GM19395 (cell line): ENCODE results near the gene RALGAPA1.
"Not testable (repeated sequence)": the region's sequence is repeated elsewhere in the genome, so short reads cannot be mapped to it uniquely, and the experiment has no call there.

Experiments
- ATAC-seq: cut with Tn5 transposase; IDR thresholded peaks from one replicate; pipeline ENCODE4 v1.9.1; 2021; ENCODE audit warnings: mild to moderate bottlenecking, moderate library complexity; ENCODE audit not compliant: unreplicated experiment

Gene RALGAPA1

DNA sequence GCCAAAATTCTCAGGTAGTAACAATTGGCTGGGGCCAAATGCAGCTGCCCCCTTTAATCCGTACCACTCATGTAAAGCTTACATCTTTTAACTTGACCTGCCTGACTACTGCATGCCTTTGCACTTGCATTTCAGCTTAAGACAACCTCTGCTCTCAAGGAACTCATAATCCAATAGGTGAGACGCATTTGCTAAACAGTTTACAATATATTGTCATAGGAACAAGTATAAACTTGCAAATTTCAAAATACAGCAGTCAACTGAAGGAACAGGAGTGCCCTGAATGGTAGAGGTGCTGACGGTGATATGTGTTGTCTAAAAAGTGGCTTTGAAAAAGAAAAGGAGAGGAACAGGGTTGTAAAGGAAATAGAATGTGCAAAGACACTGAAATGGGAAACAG, 13.4 kb upstream of the RALGAPA1 start:
- ATAC-seq: no peak

DNA sequence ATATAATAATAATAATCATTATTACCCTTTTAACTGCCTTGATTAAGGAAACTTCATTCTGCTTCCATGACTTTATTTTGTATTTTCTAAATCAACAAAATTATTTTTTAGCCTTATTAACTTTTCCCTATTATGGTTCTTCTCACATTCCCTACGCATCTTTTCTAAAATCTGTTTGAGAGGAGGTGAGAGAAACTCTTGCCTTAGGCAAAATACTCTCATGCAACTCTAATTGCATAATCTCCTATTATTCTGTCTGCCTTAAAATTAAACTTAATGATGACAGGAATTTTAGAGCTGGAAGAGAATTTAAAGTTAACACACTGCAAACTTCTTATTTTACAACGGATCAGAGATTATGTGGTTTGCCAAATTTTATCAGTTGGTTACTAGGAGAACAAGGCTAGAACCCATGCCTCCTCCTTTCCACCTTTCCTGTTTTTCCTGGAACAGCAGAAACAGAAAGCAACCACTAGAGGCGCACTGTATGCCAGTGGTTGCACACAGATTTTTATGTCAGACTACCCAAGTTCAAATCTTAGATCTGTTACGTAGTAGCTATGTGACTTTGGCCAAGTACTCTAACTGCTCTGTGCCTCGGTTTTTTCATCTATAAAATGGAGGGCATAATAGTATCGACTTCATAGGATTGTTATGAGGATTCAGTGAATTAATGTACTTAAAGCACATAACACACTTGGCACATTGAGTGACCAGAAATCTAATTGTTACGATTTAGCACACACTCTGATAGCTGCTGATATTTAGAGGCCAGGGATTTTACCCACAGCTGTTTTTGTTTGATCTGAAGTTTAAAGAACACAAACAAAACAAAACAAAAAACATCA, 12.7 kb upstream of the RALGAPA1 start:
- no peak for ATAC-seq

DNA sequence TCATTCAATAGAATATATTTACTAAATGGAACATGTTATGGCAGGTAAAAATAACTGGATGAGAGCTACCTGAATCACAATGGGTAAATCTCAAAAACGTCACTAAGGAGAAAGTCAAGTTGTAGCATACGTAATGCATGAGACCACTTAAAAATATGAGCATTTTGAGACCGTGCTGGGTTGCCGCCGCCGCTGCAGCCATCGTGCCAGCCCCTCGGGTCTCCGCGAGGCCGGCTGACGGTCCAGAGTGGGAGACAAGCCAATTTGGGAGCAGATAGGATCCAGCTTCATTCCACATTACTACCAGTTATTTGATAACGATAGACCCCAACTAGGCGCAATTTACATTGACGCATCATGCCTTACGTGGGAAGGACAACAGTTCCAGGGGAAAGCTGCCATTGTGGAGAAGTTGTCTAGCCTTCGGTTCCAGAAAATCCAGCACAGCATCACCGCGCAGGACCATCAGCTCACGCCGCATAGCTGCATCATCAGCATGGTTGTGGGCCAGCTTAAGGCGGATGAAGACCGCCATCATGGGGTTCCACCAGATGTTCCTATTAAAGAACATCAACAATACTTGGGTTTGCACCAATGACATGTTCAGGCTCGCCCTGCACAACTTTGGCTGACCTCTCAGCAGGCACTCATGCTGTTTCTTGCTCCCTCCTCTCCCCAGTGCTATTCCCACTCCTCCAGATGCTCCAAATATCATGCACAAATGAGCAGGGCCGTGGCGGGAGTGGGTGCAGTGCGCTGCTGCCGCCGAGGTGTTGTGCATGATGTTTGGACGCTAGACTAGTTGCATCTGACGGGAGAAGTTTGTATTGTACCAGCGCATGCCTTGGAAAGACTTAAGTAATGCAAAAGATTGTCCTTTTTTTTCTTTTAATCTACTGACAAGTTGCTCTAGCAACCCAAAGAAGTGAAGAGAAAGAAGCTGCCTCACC, 10.8 kb upstream of the RALGAPA1 start:
- no peak for ATAC-seq

GRCh38 chr14:35818346-35819115, 9.4 kb upstream of the RALGAPA1 start:
- no peak for ATAC-seq

- peak; percentile 82 for ATAC-seq
These were observed 5.4 kb upstream of the RALGAPA1 start for GRCh38 chr14:35814371-35815005.

DNA sequence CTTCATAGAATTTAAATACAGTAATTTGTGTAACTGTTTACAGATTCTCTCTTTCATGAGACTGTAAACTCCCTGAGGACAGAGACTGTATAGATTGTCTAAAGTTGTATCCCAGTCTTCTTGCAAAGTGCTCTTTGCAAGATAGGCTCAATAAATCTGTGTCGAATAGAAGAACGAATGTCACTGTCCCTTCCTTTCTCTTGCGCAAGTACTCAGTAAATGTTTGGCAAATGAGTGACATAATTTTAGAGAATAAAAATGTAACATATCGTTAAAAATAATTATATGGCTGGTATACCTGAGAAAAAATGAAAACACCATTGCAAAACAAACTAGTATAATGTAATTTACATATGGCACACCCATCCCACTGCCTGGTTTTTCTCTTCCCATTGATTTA, 1.9 kb upstream of the RALGAPA1 start:
- no peak for ATAC-seq

- no peak for ATAC-seq
These were observed 502 bp upstream of the RALGAPA1 start for GRCh38 chr14:35809597-35809996.

DNA sequence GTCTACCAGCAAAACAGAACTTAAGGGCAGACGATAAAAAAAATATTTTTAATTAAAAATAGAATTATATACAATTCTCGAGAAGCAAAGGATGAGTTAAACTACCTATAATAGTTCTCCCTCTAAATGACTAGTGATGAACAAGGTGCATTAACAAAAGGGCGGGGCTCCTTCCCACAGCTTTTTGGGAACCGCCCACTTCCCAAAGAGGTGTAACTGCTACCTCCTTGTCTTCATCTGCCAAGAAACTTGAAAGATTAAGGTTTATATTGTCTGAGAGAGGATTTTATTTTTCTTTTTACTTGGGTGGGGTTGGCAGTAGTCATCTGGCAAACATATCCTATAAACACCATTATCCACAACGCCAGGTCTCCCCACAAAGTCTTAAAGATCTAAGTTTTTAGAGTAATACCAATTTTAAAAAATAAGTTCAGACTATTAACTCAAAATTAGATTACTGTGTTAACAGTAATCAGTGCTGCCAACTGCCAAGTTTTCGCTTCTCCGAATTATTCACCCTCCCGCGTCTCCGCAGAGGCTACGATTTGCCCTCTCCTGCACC, 938 bp downstream of the RALGAPA1 start:
- no peak for ATAC-seq

DNA sequence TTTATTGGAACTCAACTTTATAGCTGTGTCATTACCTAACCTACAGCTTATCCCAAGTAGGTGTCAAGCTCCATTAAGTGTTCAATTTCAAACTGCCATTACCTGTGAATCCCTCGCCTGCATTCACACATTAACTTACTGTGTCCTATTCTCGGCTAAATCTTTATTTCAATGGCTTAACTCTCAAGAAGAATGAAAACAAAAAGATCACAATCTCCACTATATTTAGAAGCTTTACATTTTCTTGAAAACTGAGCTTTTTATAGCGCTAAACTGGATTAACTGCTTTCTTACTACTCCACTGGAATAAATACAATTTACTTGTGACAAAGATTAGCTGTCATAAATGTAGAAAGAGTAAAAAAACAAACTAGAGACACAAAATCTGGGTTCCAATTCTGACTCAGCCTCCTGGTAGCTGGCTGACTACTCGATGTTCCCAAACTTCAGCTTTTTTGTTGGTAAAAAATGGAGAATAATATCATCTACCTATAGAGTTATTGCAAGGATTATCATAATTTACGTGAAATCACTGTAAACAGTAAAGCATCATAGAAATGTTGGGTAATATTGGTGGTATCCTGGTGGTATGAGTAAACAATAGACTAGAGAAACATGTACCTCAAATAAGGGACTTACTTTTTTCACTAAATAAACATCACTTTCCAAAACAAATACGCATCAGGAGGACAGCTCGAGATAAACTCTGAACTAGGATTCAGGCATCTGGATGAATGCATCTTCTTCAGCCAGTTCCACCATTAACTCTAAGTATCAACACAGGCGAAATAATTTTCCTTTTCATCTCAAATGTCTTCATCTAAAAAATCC, 1.7 kb downstream of the RALGAPA1 start:
- no peak for ATAC-seq

- no peak for ATAC-seq
These were observed 2.8 kb downstream of the RALGAPA1 start for GRCh38 chr14:35806006-35806907.

- ATAC-seq: no peak
These were observed 11.3 kb downstream of the RALGAPA1 start for GRCh38 chr14:35797796-35798195.

- no peak for ATAC-seq
These were observed 19.4 kb downstream of the RALGAPA1 start for GRCh38 chr14:35789651-35790050.

DNA sequence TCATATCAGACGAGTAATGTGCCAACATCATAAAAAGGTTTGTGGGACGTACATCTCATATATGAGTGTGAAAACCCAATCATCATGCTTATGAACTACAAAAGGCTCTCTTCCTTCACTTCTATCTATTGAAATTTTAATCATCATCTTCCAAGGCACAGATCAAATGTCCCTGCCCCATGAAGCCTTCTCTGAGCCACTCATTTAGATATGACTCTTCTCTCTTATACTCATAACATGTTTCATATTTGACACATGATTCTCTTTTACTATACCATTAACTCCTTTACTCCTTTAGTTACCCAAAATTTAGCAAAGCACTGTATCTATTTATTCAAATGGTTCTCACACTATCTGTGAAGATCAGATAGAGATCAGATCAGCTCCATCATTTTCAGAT, 22.2 kb downstream of the RALGAPA1 start:
- no peak for ATAC-seq

DNA sequence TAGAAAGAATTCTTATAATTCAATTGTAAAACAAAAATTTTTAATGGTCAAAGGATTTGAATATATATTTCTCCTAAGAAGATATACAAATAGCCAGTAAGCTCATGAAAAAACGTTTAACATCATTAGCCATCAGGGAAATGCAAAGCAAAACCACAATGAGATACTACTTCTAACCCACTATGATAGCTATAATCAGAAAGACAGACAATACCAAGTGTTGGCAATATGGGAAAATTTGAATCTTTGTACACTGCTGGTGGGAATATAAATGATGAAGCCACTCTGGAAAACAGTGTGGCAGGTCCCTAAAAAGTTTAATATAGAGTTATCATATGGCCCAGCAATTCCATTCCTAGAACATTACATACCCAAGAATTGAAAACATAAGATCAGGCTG, 25.4 kb downstream of the RALGAPA1 start:
- no peak for ATAC-seq

DNA sequence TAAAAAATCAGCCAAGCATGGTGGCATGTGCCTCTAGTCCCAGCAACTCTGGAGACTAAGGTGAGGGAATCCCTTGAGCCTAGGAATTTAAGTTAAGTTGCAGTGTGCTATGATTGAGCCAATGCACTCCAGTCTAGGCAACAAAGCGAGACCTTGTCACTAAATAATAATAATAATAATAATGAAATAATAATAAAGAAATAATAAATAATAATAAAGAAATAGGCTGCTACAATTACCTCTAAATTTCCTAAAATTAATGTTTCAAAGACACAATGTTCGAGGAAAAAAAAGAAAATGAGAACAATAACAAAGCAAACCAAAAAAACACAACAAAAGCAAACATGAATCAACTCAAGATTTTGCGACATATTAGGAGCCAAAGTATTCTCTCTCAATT, 29.7 kb downstream of the RALGAPA1 start:
- ATAC-seq: no peak

- not testable (repeated sequence) for ATAC-seq
These were observed 31.5 kb downstream of the RALGAPA1 start for GRCh38 chr14:35777550-35777949.

DNA sequence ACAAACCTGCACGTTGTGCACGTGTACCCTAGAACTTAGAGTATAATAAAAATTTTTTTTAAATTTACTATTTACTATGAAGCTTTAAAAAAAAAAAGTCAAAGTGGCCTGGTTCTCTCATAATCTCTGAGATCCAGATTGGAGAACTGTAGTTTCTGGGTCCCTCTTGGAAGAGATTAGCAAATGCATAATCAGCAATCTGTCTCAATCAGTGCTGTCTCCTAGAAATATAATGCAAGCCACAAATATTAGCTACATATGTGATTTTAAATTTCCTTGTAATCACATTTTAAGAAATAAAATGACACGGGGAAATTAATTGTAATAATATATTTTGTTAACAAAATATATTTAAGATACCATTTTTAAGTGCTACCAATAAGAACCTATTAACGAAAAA, 32.3 kb downstream of the RALGAPA1 start:
- no peak for ATAC-seq

GRCh38 chr14:35776085-35776484, 33.0 kb downstream of the RALGAPA1 start:
- ATAC-seq: not testable (repeated sequence)
